ENCODE measurements around the gene TSPAN32.

The TSPAN32 gene

DNA sequence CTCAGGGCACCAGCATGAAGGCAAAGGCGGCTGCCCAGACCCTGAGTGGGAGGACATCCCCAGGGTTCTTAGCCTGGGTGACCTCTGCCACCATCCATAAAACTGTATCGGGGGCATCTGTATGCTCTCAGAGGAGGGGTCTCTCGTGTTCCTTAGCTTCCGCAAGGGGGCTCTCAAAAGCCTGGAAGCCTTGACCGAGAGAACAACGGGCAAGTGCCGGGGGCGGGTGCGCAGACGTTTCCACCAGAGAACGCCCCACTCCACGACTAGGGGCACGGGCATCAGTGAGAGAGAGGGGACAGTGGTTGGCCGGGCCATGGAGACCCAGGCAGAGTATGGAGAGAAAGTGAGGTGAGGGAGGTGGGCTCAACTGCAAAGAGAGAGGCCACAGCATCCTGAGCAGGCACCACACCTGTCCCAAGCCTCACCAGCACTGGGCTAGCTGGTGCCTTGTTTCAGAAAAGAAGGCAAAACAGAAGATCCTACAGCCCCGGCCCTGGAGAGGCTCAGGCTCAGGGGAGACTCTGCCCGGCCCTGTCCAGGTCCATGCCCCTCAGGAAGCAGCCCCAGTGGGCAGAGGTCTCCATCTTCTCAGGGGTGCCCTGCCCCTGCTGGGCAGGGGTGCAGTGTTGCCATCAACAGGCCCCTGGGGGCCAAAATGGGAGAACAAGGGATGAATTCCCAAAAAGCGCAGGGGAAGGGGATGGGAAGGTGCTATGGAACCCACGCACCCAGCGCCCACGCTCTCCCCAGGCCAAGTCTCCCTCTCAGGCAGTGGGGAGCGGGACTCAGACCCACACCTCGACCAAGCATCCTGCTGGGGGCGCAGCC is 5.9 kb downstream of the TSPAN32 start:
- no peak overlapping the region for H3K4me3 Mint-ChIP-seq
- no peaks in the 10 kb centered on the region for H3K9me3 Mint-ChIP-seq
- TF ChIP-seq CTCF (IDR thresholded peaks at IDR 0.05; ENCODE audit: unreplicated experiment in 3 of 3), result no peak
- peaks cover 3% of the 10 kb centered on the region for H3K27me3 Mint-ChIP-seq (ENCODE audit: low read depth)
- H3K4me1 Mint-ChIP-seq, result peaks cover 22% of the 10 kb centered on the region
- H3K27ac Mint-ChIP-seq, result peak overlapping the region; percentile 96 to 100 (median 99)
- no peaks in the 10 kb centered on the region for H3K36me3 Mint-ChIP-seq (ENCODE audit: low read depth)

DNA sequence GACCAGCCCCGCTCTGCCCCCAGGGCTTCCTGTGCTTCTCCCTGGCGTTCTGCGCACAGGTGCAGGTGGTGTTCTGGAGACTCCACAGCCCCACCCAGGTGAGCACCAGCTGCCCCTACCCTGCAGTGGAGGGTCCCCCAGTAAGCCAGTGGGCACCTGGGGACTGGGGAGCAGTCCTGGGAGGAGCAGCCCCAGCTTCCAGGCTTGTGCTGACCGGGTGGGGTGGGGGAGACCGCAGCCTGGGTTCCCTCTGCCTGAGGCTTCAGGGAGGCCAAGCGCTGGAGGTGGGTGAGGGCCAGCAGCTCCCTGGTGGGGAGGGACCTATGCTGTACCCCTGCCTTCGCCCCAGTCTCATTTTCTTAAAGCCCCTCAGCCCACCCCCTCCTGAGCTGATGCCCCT is 6.9 kb downstream of the TSPAN32 start:
- Mint-ChIP-seq H3K4me1 (peaks cover 22% of the 10 kb centered on the region), H3K36me3 (ENCODE audit: low read depth) (no peaks in the 10 kb centered on the region), H3K4me3 (no peak overlapping the region), H3K9me3 (no peaks in the 10 kb centered on the region), H3K27me3 (ENCODE audit: low read depth) (peaks cover 3% of the 10 kb centered on the region), H3K27ac (peak overlapping the region in 2 of 3 experiments; percentile 44 to 57)
- TF ChIP-seq CTCF (IDR thresholded peaks at IDR 0.05; ENCODE audit: unreplicated experiment in 3 of 3), result no peak

DNA sequence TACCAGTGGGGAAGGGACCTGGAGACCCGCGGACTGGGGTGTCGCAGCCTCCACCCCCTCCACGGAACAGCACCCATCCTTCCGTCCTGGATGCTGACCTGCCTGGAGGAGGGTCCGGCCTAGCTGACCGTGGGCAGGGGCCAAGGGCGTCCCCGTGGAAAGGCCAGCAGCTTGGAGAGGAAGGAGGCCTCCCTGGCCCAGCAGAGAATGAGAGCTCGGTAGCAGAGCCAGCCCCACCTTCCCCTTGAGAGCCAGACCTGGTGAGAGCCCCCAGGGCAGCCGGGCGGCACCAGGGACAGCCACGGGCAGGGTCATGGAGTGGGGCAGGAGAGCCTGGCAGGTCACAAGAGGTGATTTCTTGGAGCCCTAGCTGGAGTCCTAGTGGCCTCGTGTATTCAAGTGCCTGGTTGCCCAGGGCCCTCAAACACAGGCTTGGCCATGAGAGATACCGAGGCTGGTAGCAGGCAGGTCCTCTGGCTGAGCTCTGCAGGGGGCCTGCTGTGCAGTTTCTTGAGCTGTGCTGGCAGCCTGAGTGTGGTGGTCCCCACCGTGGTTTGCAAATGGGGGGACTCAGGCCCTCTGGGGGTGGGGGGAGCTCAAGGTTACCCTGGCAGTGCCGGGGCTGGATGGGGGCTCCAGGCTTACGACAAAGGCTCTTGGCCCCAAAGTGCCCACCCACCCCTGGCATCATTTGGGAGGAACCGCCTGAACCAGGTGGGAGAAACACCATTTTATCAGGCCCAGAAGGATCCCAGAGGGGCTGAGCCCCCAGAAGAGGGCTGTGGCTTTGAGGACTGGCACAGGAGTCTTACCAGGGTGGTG is 7.6 kb downstream of the TSPAN32 start:
- Mint-ChIP-seq H3K4me1 (peaks cover 16% of the 10 kb centered on the region), H3K27me3 (ENCODE audit: low read depth) (peaks cover 3% of the 10 kb centered on the region), H3K27ac (peak overlapping the region in 2 of 3 experiments; percentile 44 to 57)

DNA sequence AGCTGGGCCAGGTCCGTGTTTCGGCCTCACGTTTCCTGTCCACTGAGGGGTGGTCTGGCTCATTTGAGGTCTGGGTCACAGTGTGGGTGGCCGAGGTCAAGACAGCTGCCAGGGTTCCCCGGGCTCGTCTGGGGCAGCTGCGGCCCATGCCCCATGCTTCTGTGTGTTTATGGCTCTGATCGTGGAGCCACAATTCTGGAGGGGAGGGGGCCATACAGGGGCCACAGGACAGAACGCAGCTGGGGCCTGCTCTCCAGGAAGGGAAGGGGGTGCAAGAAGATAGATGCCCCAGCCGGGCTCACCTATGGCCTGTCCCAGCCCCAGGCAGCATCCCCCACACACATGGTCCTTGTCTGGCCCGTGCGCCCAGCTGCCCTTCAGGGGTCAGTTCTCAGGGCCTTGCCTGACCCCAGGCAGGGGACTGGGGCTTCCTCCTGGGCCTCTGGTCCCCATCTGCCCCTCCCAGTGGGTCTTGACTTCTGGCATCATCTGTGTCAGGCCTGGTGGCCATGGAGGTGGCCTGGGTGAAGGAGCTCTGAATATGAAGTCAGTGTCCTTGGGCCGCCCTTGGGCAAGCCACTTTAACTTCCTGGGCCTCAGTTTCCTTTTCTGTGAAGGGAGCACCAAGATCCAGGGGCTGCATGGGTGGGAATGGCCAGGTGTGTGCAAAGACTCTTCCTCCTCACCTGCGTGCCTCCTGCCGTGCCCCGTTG is 8.4 kb downstream of the TSPAN32 start:
- Mint-ChIP-seq H3K4me3 (no peak overlapping the region), H3K36me3 (ENCODE audit: low read depth) (no peaks in the 10 kb centered on the region), H3K27ac (peak overlapping the region in 1 of 3 experiments; percentile 44), H3K4me1 (peaks cover 24% of the 10 kb centered on the region), H3K27me3 (ENCODE audit: low read depth) (peaks cover 3% of the 10 kb centered on the region), H3K9me3 (no peaks in the 10 kb centered on the region)
- no peak for TF ChIP-seq CTCF (IDR thresholded peaks at IDR 0.05; ENCODE audit: unreplicated experiment in 3 of 3)

More for the DNA sequence above, 7.6 kb downstream of the TSPAN32 start:
- Mint-ChIP-seq H3K9me3 (no peaks in the 10 kb centered on the region), H3K36me3 (ENCODE audit: low read depth) (no peaks in the 10 kb centered on the region), H3K4me3 (no peak overlapping the region)
- TF ChIP-seq CTCF (IDR thresholded peaks at IDR 0.05; ENCODE audit: unreplicated experiment in 3 of 3), result no peak

DNA sequence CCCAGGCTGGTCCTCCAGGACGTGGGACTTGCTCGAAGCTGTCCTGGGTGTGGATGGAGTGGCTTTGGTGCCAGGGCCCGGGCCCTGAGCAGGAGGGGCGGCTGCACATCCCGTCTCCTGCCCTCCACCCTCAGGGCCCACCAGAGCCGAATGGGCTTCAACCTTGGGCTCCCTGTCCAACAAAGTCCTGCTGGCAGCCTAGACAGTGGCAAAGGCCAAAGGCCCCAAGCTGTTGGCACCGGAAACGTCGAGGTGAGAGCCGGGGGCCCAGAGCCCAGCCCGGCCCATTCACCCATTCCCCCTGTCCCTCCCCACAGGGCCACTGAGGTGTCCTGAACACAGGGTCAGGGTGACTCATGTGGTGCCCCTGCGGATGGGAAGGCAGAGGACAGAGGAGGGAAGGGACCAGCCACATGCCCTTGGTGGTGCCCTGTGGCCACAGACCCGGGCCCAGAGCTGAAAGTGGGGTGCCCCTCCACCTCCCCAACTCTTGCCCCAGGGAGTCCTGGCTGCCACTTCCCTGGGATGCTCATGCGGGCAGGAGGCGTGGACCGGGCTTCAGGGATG is 9.1 kb downstream of the TSPAN32 start:
- Mint-ChIP-seq H3K27me3 (ENCODE audit: low read depth) (peaks cover 3% of the 10 kb centered on the region), H3K4me1 (peaks cover 22% of the 10 kb centered on the region), H3K9me3 (no peaks in the 10 kb centered on the region), H3K36me3 (ENCODE audit: low read depth) (no peaks in the 10 kb centered on the region), H3K27ac (peak overlapping the region in 2 of 3 experiments; percentile 78 to 80), H3K4me3 (no peak overlapping the region)
- TF ChIP-seq CTCF (IDR thresholded peaks at IDR 0.05; ENCODE audit: unreplicated experiment in 3 of 3), result no peak

Data from nephron (organoid).